CD4-positive, alpha-beta T cell (primary cell): Measurements from ENCODE around the gene STAT3. TPM values are rescaled to one million over a fixed set of nuclear protein-coding genes. Genes with fewer than 3 reads are reported as not detected.
A peak's percentile ranks its signal among the peaks of the same experiment; 100 is the strongest.

Source experiments
- ATAC-seq: fragments of 200-7000 bp; cut with Tn5 transposase; one replicate; pipeline ENCODE4 v1.10.0; 2022; ENCODE audit warnings: mild to moderate bottlenecking; ENCODE audit not compliant: poor library complexity
- CTCF ChIA-PET: fragments of 350-600 bp; sonication (Branson Sonifier 250); formaldehyde crosslinking; loops from one replicate; lab custom pipeline; 2021; ENCODE audit warnings: antibody characterized with exemption, inconsistent platforms; lab: Charles Lee
- POLR2A ChIA-PET: fragments of 350-600 bp; sonication (Branson Sonifier 250); formaldehyde crosslinking; loops from one replicate; lab custom pipeline; 2021; ENCODE audit warnings: antibody characterized with exemption, inconsistent platforms; lab: Charles Lee
- DNase-seq, 14 experiments: peaks; one replicate each; pipeline ENCODE4 v3.0.0-alpha.2; 2013 to 2020; ENCODE audit warnings: mixed read lengths in 2 of 14
- H3K27ac ChIP-seq, 2 donors: one replicate each; pipeline versions ENCODE4 v1.5.1 to v1.7.0; 2013; ENCODE audit warnings: low read length in 2 of 2, low read depth in 1 of 2, mild to moderate bottlenecking in 1 of 2
- H3K27me3 ChIP-seq, 2 experiments: 1 replicate in 1 of 2; 2 replicates in 1 of 2; pipeline versions ENCODE4 v1.6.1 to v1.7.0; 2013; ENCODE audit warnings: low read length in 2 of 2, control low read depth in 1 of 2, mild to moderate bottlenecking in 1 of 2, moderate library complexity in 1 of 2; ENCODE audit not compliant: insufficient read depth in 2 of 2, control insufficient read depth in 1 of 2
- H3K36me3 ChIP-seq: one replicate; pipeline ENCODE4 v1.6.1; 2013; ENCODE audit warnings: low read length, control low read depth; ENCODE audit not compliant: insufficient read depth
- H3K4me1 ChIP-seq: one replicate; pipeline ENCODE4 v1.6.1; 2013; ENCODE audit warnings: low read length, control low read depth; ENCODE audit not compliant: insufficient read depth
- H3K4me3 ChIP-seq: one replicate; pipeline ENCODE4 v1.5.1; 2013; ENCODE audit warnings: mild to moderate bottlenecking, low read length, moderate library complexity
- H3K9me3 ChIP-seq, 2 experiments: 1 replicate in 1 of 2; 2 replicates in 1 of 2; pipeline versions ENCODE4 v1.6.1 to v1.7.0; 2013; ENCODE audit warnings: low read length in 2 of 2, mild to moderate bottlenecking in 2 of 2, control low read depth in 1 of 2, moderate library complexity in 1 of 2; ENCODE audit not compliant: control insufficient read depth in 1 of 2, insufficient read depth in 1 of 2
- H3K27ac Mint-ChIP-seq: one replicate; pipeline ENCODE4 v1.8.0; 2020; ENCODE audit warnings: mixed read lengths
- H3K27me3 Mint-ChIP-seq: one replicate; pipeline ENCODE4 v1.8.0; 2021; ENCODE audit warnings: mixed read lengths
- H3K36me3 Mint-ChIP-seq: one replicate; pipeline ENCODE4 v1.8.0; 2021; ENCODE audit warnings: low read depth, mixed read lengths
- H3K4me1 Mint-ChIP-seq: one replicate; pipeline ENCODE4 v1.8.0; 2021; ENCODE audit warnings: low read depth, mixed read lengths
- H3K4me3 Mint-ChIP-seq: one replicate; pipeline ENCODE4 v1.8.0; 2020; ENCODE audit warnings: mild to moderate bottlenecking, mixed read lengths
- H3K9me3 Mint-ChIP-seq: one replicate; pipeline ENCODE4 v1.8.0; 2020; ENCODE audit warnings: mixed read lengths
- CTCF ChIP-seq: fragments of 200-600 bp; IDR thresholded peaks from one replicate; pipeline ENCODE4 v1.8.0; 2022; ENCODE audit warnings: antibody characterized with exemption, mild to moderate bottlenecking
- intact Hi-C, 2 experiments: fragments of 100-400 bp; cut with DNase I in 1 of 2; cut with micrococcal nuclease in 1 of 2; formaldehyde crosslinking; loops; one replicate each; pipeline versions ENCODE4 v1.15.1 to v1.9.0; 2023 to 2025; cut with DNase I, micrococcal nuclease
- total RNA-seq, 174 experiments: library from RNA in 2 of 174; stranded (reverse) in 2 of 174; gene quantifications; one replicate each; pipeline ENCODE4 v1.2.3 and lab custom pipeline; 2021 to 2026

The STAT3 gene
- total RNA-seq, 2 experiments from 2014 or later: 315 to 319 TPM

DNA sequence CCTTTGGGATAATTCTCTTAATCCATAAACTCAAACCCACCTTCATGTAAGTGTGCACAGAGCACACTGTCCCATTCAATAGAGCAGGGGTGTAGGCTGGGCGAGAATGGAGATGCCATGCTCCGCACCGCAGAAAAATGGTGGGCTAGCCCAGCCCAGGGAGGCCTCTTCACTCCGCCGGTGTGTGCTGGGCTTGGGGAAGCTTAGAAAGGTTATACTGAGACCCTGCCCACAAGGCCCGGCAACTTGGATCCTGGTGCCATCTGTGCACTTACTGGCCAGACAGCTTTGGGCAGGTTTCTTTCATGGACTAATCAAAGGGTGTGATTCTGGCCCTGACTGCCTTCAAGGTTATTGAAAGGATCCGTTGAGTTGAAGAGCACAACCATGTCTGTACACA is 103.7 kb downstream of the STAT3 start:
- Histone ChIP-seq H3K9me3 (no peaks in the 10 kb centered on the region), H3K36me3 (no peaks in the 10 kb centered on the region), H3K4me1 (peaks cover 46% of the 10 kb centered on the region), H3K4me3 (no peak overlapping the region), H3K27ac (no peak overlapping the region), H3K27me3 (no peaks in the 10 kb centered on the region)
- CTCF ChIA-PET: interaction anchor here (1.1 to 3.3 kb wide), 2 partner anchors 9 to 62 kb away, joined by 4 to 14 read pairs; no protein-coding TSS in a partner anchor
- Mint-ChIP-seq H3K27ac (no peak overlapping the region), H3K9me3 (no peaks in the 10 kb centered on the region), H3K4me3 (no peak overlapping the region), H3K4me1 (peaks cover 39% of the 10 kb centered on the region), H3K27me3 (no peaks in the 10 kb centered on the region), H3K36me3 (peaks cover 10% of the 10 kb centered on the region)
- ATAC-seq: no peak
- no peak for TF ChIP-seq CTCF
- POLR2A ChIA-PET: interaction anchor here (6.6 kb wide), 1 partner anchor 9 kb away, joined by 136 read pairs; the partner anchor contains the start of gene STAT5B
- peak in 1 of 14 experiments; percentile 26 for DNase-seq
- intact Hi-C loops: no loop called here

GRCh38 chr17:42284024-42284369 is 104.2 kb downstream of the STAT3 start:
- Mint-ChIP-seq H3K4me1 (peaks cover 34% of the 10 kb centered on the region), H3K4me3 (no peak overlapping the region), H3K9me3 (no peaks in the 10 kb centered on the region), H3K36me3 (peaks cover 8% of the 10 kb centered on the region), H3K27ac (no peak overlapping the region), H3K27me3 (no peaks in the 10 kb centered on the region)
- Histone ChIP-seq H3K9me3 (no peaks in the 10 kb centered on the region), H3K27me3 (no peaks in the 10 kb centered on the region), H3K4me1 (peaks cover 41% of the 10 kb centered on the region), H3K36me3 (no peaks in the 10 kb centered on the region), H3K27ac (no peak overlapping the region), H3K4me3 (no peak overlapping the region)
- CTCF ChIA-PET: interaction anchor here (1.1 kb wide), 1 partner anchor 9 kb away, joined by 4 read pairs; no protein-coding TSS in a partner anchor
- DNase-seq: no peak
- POLR2A ChIA-PET: no interaction called here
- no peak for TF ChIP-seq CTCF
- ATAC-seq: no peak
- intact Hi-C loops: no loop called here

DNA sequence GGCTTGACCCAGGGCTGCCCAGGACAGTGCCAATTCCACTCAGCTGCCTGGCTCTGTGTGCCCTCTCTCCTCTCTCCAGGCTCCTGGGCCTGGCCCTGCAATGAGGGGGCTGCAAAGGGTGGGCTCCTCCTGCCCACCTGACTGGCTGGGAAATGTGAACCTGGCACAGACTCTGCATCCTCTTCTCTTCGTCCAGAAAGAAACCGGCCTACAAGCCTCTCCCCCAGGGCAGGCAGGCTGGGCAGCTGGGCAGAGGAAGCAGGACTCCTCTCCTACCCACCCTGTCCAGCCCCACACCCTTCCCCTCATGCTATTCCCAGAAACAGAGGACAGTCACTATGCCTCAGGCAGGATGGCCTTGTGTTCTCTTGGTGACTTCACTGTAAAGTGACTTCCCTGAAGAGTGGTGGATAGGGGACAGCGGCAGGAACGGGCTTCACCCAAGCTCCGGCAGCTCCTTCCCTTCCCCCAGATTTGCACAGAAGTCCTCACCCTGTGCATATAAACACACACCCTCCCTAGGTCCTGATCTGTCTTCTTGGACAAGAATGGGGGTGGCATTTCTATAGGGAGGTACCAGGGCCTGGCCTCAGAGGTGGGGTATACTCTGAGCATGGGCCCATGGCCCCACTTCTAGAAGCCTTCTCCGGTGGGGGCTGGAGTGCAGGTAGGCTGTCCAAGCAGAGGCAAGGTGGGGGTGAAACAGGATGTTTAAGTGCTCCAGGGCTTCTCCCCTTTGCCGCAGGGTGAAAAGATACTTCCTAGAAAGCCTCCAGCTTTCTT is 104.8 kb downstream of the STAT3 start:
- no peaks in the 10 kb centered on the region for H3K27me3 ChIP-seq
- ChIA-PET CTCF (interaction anchor here (1.1 kb wide), 1 partner anchor 8 kb away, joined by 4 read pairs; no protein-coding TSS in a partner anchor), POLR2A (no interaction called here)
- no peak for ATAC-seq
- no peaks in the 10 kb centered on the region for H3K27me3 Mint-ChIP-seq
- H3K4me3 Mint-ChIP-seq: no peak overlapping the region
- no peak for TF ChIP-seq CTCF
- DNase-seq: peak in 1 of 14 experiments; percentile 25
- intact Hi-C loops: no loop called here
- H3K9me3 Mint-ChIP-seq: no peaks in the 10 kb centered on the region
- H3K4me3 ChIP-seq: no peak overlapping the region
- no peaks in the 10 kb centered on the region for H3K36me3 ChIP-seq
- H3K9me3 ChIP-seq: no peaks in the 10 kb centered on the region
- H3K27ac ChIP-seq: no peak overlapping the region
- H3K36me3 Mint-ChIP-seq: peaks cover 6% of the 10 kb centered on the region
- peak overlapping the region; percentile 73 for H3K27ac Mint-ChIP-seq
- H3K4me1 Mint-ChIP-seq: peaks cover 32% of the 10 kb centered on the region
- peaks cover 36% of the 10 kb centered on the region for H3K4me1 ChIP-seq
